T1000 (cell line): Measurements from ENCODE around the gene RHBDD2.
"Not testable (repeated sequence)": the region's sequence is repeated elsewhere in the genome, so short reads cannot be mapped to it uniquely, and the experiment has no call there.

Experiments used
- DNase-seq: peaks from one replicate; lab custom pipeline; 2025; ENCODE audit warnings: mixed read lengths; lab: John Stamatoyannopoulos, UW

Gene RHBDD2

DNA sequence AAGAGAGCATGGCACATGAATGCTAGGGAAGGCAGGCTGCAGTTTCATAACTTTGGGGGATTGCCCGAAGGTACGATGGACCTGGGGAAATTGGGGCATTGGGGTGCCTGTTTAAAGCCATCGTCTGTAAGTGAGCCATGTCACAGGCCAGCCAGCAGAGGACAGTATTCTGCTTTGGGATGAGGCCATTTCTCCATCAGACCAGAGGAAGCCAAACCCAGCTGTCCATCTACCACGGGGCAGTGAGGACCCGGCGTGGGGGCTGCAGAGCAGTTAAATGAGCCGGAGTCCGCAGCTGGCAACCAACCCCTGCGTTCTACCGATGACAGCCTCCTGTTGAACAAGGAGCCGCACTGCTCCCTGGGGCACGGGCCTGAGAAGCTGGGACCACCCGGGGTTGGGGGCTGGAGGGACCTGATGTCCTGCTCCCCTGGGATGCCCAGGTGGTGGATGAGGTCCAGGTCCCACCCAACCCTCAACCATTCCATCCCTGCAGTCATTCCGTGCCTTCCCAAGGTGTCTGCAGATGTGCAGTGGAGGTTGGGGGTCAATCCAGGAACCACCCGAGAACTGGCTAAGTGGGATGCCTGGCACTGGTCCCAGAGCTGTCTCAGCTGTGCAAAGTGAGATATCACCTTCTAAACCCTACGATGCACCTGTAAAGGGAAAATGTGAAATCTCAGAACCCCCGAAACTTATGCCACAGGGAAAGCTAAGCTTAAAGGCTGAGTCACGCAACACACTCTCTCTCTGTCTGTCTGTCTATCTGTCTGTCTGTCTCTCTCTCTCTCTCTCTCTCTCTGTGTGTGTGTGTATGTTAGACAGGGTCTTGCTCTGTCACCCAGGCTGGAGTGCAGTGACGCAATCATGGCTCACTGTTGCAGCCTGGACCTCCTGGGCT is 12.1 kb upstream of the RHBDD2 start:
- no peak for DNase-seq

DNA sequence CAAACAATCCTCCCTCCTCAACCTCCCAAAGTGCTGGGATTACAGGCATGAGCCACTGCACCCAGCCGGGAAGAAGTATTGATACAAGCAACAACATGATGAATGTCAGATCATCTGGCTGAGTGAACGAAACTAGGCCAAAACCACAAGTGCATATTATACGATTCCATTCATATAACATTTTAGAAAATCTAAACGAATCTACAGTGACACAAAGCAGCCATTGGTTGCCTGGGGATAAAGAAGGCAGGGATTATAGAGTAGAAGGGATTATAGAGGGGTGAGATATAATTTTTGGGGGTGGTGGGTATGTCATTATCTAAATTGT is 11.5 kb upstream of the RHBDD2 start:
- DNase-seq: no peak

DNA sequence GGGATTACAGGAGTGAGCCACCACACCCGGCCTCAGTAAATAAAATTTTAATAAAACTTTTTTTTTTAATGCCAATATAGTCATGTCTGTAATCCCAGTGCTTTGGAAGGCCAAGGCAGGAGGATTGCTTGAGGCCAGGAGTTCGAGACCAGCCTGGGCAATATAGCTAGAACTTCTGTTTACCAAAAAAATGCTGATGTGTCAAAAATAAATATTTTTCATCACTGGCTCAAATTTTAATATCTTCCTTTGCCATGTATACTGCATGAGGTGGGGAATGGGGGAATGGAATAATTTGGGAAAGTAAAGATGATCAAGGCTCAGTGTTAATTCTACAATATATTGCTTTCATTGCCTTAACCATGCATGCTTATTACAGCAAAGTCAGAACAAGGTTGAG is 10.7 kb upstream of the RHBDD2 start:
- DNase-seq: no peak

DNA sequence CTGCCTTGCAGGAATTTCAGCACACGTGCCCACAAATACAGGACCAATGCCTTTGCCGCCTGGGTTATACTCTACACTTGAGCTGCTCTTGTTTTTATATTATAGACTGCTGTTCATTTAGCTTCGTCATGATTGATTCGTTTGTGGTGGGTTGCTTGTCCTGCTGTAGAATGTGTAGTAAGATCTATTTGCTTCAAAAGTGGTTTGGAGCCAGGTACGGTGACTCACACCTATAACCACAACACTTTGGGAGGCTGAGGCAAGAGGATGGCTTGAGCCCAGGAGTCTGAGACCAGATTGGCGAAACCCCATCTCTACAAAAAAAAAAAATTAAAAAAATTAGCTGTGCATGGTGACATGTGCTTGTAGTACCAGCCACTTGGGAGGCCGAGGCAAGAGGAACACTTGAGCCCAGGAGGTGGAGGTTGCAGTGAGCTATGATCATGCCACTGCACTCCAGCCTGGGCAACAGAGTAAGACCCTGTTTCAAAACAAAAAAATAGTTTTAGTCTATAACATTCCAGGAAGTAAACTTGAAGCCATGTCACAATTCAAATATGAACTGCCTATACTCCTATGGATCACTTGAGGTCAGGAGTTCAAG is 9.0 kb upstream of the RHBDD2 start:
- no peak for DNase-seq

DNA sequence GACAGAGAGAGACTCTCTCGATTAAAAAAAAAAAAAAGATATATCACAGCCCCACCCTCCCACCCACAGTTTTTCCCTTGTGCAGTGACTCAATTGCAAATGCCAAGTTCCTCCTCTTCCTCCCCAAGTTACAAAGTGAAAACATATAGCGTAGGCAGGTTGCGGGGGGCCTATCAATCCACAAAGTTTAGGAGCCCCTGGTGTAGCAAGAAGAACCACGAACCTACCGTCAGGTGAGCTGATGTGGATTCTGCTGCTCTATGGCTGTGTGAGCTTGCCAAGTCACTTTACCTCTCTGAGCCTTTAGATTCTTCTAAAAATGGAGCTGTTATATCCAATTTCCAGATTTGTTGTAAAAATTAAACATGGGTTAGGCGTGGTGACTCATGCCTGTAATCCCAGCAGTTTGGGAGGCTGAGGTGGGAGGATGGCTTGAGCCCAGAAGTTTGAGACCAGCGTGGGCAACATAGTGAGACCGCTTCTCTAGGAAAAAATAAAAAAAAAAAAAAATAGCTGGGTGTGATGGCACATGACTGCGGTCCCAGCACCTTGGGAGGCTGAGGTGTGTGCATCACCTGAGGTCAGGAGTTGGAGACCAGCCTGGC is 8.2 kb upstream of the RHBDD2 start:
- DNase-seq: no peak

DNA sequence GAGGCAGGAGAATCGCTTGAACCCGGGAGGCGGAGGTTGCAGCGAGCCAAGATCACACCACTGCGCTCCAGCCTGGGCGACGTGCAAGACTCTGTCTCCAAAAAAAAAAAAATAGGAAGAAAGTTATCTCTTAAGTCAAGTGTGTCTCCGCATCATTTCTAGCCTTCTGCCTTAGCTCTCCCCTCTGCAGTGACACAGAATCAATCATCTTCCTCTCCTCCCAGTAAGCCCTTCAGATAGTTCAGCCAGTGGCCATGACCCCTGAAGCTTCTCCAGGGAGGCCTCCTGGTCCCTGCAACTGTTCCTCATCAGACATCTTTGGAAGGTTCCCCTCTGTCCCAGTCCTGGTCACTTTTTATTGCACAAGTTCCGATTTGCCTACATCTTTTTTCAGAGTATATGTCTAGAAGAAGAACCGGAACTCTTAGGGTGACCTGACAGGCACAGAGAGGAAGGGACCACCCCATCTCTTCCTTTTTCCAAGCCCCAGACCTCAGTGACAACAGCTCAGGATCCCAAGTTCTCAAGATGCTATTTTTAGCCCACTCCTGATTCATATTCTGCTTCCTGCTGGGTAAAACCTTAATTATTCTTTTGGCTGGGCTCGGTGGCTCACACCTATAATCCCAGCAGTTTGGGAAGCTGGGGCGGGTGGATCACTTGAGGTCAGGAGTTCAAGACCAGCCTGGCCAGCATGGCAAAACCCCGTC is 6.6 kb upstream of the RHBDD2 start:
- DNase-seq: no peak

DNA sequence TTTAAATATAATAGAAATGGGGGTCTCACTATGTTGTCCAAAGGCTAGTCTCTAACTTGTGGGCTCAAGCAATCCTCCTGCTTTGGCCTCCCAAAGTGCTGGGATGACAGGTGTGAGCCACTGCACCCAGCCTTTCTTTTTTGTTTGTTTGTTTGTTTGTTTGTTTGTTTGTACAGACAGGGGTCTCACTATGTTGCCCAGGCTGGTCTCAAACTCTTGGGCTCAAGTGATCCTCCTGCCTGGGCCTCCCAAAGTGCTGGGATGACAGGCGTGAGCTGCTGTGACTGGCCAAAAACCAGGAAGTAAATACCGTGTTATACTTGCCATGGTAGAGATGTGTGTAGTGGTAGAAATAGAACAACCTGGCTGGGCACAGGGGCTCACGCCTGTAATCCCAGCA is 4.7 kb upstream of the RHBDD2 start:
- not testable (repeated sequence) for DNase-seq

GRCh38 chr7:75875113-75876080 is 3.4 kb upstream of the RHBDD2 start:
- no peak for DNase-seq

- DNase-seq: no peak
These were observed 2.5 kb upstream of the RHBDD2 start for GRCh38 chr7:75876126-75876881.

- DNase-seq: no peak
These were observed 494 bp upstream of the RHBDD2 start for GRCh38 chr7:75878312-75878768.

DNA sequence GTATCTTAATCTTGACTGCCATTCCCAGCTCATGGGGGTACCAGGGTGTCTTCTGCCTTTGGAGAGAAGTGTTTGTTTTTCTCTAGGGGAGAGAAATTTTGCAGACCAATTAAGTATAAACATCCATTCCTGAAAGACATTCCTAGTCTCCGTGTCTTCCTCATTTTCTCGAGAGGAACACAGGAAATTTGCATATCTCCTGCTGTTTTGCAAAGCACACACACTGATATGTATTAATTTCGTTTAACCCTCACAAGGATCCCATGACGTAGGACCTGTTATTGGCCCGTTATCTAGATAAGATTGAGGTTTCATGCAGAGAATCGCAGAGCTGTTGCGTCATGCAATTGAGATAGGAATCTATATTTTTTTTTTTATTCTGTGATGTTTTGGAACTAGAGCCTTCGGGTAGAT is 944 bp downstream of the RHBDD2 start:
- DNase-seq: no peak

GRCh38 chr7:75880242-75880641 is 1.4 kb downstream of the RHBDD2 start:
- no peak for DNase-seq

GRCh38 chr7:75881436-75882095 is 2.7 kb downstream of the RHBDD2 start:
- DNase-seq: no peak

- not testable (repeated sequence) for DNase-seq
These were observed 4.5 kb downstream of the RHBDD2 start for GRCh38 chr7:75883265-75883824.

- DNase-seq: no peak
These were observed 5.6 kb downstream of the RHBDD2 start for GRCh38 chr7:75884476-75884875.

DNA sequence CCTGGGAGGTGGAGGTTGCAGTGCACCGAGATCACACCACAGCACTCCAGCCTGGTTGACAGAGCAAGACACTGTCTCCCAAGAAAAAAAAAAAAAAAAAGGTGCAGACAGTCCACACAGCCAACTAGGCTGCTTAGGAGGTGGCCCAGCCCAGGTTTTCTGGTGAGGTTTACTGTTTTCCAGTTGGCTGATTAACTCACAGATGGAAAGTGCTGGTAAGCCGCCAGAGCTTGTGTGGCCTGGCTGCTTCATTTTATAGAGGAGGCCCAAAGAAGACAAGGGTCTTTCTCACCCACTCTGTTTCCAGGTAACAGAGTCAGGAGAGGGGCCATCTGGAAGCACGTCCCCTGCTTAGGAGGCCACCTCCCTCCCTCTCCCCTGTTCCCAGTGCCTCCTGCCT is 6.2 kb downstream of the RHBDD2 start:
- DNase-seq: no peak

DNA sequence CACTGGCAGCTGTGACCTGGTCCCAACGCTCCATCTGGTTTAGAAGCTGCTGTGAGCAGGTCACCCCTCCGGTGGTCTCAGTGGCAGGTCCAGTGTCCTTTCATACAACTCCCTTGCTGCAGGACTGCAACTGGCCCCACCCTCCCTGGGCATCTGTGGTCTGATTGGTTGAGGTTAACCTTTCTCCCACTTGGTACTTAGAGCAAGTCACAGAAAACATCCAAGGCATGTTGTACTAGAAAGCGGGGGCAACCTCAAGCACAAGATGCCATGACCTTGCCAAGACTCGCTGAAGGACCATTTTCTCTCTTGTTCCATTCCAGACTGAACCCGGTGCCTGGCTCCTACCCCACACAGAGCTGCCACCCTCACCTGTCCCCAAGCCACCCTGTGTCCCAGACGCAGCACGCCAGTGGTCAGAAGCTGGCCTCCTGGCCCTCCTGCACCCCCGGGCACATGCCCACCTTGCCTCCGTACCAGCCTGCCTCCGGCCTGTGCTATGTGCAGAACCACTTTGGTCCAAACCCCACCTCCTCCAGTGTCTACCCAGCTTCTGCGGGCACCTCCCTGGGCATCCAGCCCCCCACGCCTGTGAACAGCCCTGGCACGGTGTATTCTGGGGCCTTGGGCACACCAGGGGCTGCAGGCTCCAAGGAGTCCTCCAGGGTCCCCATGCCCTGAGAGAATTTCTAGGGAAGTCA is 9.0 kb downstream of the RHBDD2 start:
- DNase-seq: no peak

- no peak for DNase-seq
These were observed 9.8 kb downstream of the RHBDD2 start for GRCh38 chr7:75888464-75889222.
